HepG2 (cell line): ENCODE data around the gene ROBO3. TPM values are rescaled to one million over a fixed set of nuclear protein-coding genes. Genes with fewer than 3 reads are reported as not detected.
A peak's percentile ranks its signal among the peaks of the same experiment; 100 is the strongest.

ENCODE experiments used
- ARHGAP35 ChIP-seq: sonication (generic); formaldehyde crosslinking; IDR thresholded peaks from 2 replicates; pipeline ENCODE4 v1.9.0; 2022; ENCODE audit warnings: mild to moderate bottlenecking, inconsistent platforms, moderate library complexity, missing genetic modification reagents, borderline replicate concordance
- CHCHD3 ChIP-seq: sonication (generic); formaldehyde crosslinking; IDR thresholded peaks from 2 replicates; pipeline ENCODE4 v1.8.0; 2022; ENCODE audit warnings: mild to moderate bottlenecking, missing genetic modification reagents, moderate library complexity
- FOXO1 ChIP-seq: sonication (generic); formaldehyde crosslinking; IDR thresholded peaks from 2 replicates; pipeline ENCODE4 v1.4.0; 2020; ENCODE audit warnings: missing genetic modification reagents
- GATA4 ChIP-seq: sonication (generic); IDR thresholded peaks from 2 replicates; pipeline ENCODE4 v1.6.1; 2016; ENCODE audit warnings: antibody characterized with exemption, low read depth, borderline replicate concordance
- JUNB ChIP-seq: sonication (generic); formaldehyde crosslinking; IDR thresholded peaks from 2 replicates; pipeline ENCODE4 v1.8.0; 2022; ENCODE audit warnings: missing genetic modification reagents, mild to moderate bottlenecking, borderline replicate concordance
- KAT8 ChIP-seq: IDR thresholded peaks from 2 replicates; pipeline ENCODE4 v1.6.1; 2016; ENCODE audit warnings: missing genetic modification reagents, missing compliant biosample characterization
- NCOA2 ChIP-seq: sonication (generic); formaldehyde crosslinking; IDR thresholded peaks from 2 replicates; pipeline ENCODE4 v1.8.0; 2022; ENCODE audit warnings: inconsistent platforms
- NFKB2 ChIP-seq: sonication (generic); formaldehyde crosslinking; IDR thresholded peaks from 2 replicates; pipeline ENCODE4 v1.4.0; 2020; ENCODE audit warnings: missing genetic modification reagents, borderline replicate concordance
- NPAS2 ChIP-seq: sonication (generic); formaldehyde crosslinking; IDR thresholded peaks from 2 replicates; pipeline ENCODE4 v1.8.0; 2022; ENCODE audit warnings: mild to moderate bottlenecking, missing genetic modification reagents, borderline replicate concordance
- SAP130 ChIP-seq: IDR thresholded peaks from 2 replicates; pipeline ENCODE4 v1.6.1; 2016; ENCODE audit warnings: low read depth
- STAG1 ChIP-seq: sonication (generic); formaldehyde crosslinking; IDR thresholded peaks from 2 replicates; pipeline ENCODE4 v1.4.0; 2020; ENCODE audit warnings: missing genetic modification reagents
- TOE1 ChIP-seq: sonication (generic); formaldehyde crosslinking; IDR thresholded peaks from 2 replicates; pipeline ENCODE4 v1.4.0; 2020; ENCODE audit warnings: mild to moderate bottlenecking, missing genetic modification reagents
- ZFP1 ChIP-seq: IDR thresholded peaks from 2 replicates; pipeline ENCODE4 v1.6.1; 2016
- ZNF235 ChIP-seq: sonication (generic); formaldehyde crosslinking; IDR thresholded peaks from 2 replicates; pipeline ENCODE4 v1.8.1; 2023; ENCODE audit warnings: mild to moderate bottlenecking, missing genetic modification reagents, borderline replicate concordance
- ZNF563 ChIP-seq: sonication (generic); formaldehyde crosslinking; IDR thresholded peaks from 2 replicates; pipeline ENCODE4 v1.8.0; 2022; ENCODE audit warnings: mild to moderate bottlenecking, moderate library complexity, missing genetic modification reagents
- ZNF878 ChIP-seq: sonication (generic); formaldehyde crosslinking; IDR thresholded peaks from 2 replicates; pipeline ENCODE4 v1.8.1; 2023; ENCODE audit warnings: mild to moderate bottlenecking, missing genetic modification reagents, moderate library complexity
- ZSCAN12 ChIP-seq: sonication (generic); formaldehyde crosslinking; IDR thresholded peaks from 2 replicates; pipeline ENCODE4 v1.9.0; 2021; ENCODE audit warnings: mild to moderate bottlenecking, missing genetic modification reagents
- polyA plus RNA-seq, 8 experiments: library from polyadenylated mRNA; depleted of rRNA in 3 of 8; stranded (reverse) in 7 of 8; unstranded in 1 of 8; fragments of >200 nt; fragmentation: Illumina TruSeq in 4 of 8; extraction: Trizol in 4 of 8; gene quantifications; 2 replicates each; pipeline versions ENCODE4 v1.2.1 to v1.2.3, GENCODE V29; 2011 to 2016; ENCODE audit warnings: low read depth in 4 of 8, missing spikeins in 1 of 8, mixed read lengths in 1 of 8; ENCODE audit not compliant: insufficient read depth in 1 of 8
- total RNA-seq, 5 experiments: library from RNA; depleted of rRNA; stranded (reverse); fragments of >200 nt; fragmentation: Illumina TruSeq; extraction: Trizol; gene quantifications; 2 replicates each; pipeline ENCODE4 v1.2.3, GENCODE V29; 2016; ENCODE audit warnings: low read depth in 1 of 5
- TF ChIP-seq, protein P1 (sequence below): sonication (generic); formaldehyde crosslinking; IDR thresholded peaks from 2 replicates; pipeline ENCODE4 v1.5.0; 2020; ENCODE audit warnings: mild to moderate bottlenecking, missing genetic modification reagents, borderline replicate concordance
- TF ChIP-seq, protein P2 (sequence below): sonication (generic); formaldehyde crosslinking; IDR thresholded peaks from 2 replicates; pipeline ENCODE4 v1.5.0; 2020; ENCODE audit warnings: missing genetic modification reagents
- TF ChIP-seq, protein P3 (sequence below): sonication (generic); formaldehyde crosslinking; IDR thresholded peaks from 2 replicates; pipeline ENCODE4 v1.4.0; 2020; ENCODE audit warnings: missing genetic modification reagents, mild to moderate bottlenecking, borderline replicate concordance

Gene ROBO3
- total and polyA plus RNA-seq, 2 of the 13 experiments (the other 11 are each of a cell fraction or from before 2014, with no cell fraction given) = 0.07 to 2.4 TPM

- TF ChIP-seq, protein P1, sequence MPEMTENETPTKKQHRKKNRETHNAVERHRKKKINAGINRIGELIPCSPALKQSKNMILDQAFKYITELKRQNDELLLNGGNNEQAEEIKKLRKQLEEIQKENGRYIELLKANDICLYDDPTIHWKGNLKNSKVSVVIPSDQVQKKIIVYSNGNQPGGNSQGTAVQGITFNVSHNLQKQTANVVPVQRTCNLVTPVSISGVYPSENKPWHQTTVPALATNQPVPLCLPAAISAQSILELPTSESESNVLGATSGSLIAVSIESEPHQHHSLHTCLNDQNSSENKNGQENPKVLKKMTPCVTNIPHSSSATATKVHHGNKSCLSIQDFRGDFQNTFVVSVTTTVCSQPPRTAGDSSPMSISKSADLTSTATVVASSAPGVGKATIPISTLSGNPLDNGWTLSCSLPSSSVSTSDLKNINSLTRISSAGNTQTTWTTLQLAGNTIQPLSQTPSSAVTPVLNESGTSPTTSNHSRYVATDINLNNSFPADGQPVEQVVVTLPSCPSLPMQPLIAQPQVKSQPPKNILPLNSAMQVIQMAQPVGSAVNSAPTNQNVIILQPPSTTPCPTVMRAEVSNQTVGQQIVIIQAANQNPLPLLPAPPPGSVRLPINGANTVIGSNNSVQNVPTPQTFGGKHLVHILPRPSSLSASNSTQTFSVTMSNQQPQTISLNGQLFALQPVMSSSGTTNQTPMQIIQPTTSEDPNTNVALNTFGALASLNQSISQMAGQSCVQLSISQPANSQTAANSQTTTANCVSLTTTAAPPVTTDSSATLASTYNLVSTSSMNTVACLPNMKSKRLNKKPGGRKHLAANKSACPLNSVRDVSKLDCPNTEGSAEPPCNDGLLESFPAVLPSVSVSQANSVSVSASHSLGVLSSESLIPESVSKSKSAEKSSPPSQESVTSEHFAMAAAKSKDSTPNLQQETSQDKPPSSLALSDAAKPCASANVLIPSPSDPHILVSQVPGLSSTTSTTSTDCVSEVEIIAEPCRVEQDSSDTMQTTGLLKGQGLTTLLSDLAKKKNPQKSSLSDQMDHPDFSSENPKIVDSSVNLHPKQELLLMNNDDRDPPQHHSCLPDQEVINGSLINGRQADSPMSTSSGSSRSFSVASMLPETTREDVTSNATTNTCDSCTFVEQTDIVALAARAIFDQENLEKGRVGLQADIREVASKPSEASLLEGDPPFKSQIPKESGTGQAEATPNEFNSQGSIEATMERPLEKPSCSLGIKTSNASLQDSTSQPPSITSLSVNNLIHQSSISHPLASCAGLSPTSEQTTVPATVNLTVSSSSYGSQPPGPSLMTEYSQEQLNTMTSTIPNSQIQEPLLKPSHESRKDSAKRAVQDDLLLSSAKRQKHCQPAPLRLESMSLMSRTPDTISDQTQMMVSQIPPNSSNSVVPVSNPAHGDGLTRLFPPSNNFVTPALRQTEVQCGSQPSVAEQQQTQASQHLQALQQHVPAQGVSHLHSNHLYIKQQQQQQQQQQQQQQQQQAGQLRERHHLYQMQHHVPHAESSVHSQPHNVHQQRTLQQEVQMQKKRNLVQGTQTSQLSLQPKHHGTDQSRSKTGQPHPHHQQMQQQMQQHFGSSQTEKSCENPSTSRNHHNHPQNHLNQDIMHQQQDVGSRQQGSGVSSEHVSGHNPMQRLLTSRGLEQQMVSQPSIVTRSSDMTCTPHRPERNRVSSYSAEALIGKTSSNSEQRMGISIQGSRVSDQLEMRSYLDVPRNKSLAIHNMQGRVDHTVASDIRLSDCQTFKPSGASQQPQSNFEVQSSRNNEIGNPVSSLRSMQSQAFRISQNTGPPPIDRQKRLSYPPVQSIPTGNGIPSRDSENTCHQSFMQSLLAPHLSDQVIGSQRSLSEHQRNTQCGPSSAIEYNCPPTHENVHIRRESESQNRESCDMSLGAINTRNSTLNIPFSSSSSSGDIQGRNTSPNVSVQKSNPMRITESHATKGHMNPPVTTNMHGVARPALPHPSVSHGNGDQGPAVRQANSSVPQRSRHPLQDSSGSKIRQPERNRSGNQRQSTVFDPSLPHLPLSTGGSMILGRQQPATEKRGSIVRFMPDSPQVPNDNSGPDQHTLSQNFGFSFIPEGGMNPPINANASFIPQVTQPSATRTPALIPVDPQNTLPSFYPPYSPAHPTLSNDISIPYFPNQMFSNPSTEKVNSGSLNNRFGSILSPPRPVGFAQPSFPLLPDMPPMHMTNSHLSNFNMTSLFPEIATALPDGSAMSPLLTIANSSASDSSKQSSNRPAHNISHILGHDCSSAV = no peak
- TF ChIP-seq SAP130 (CRISPR knock-in tag) (peak; percentile 44), ZNF878 (CRISPR knock-in tag) (peak; percentile 78), ZNF235 (CRISPR knock-in tag) (no peak), GATA4 (peak; percentile 83; the same call in 1 of the 2 replicates), CHCHD3 (CRISPR knock-in tag) (no peak), KAT8 (CRISPR knock-in tag) (peak; percentile 53; the same call in 1 of the 2 replicates), TOE1 (CRISPR knock-in tag) (no peak), ARHGAP35 (CRISPR knock-in tag) (no peak), NPAS2 (no peak), ZNF563 (CRISPR knock-in tag) (no peak), STAG1 (CRISPR knock-in tag) (no peak), NCOA2 (CRISPR knock-in tag) (peak; percentile 85), ZFP1 (no peak), JUNB (no peak), FOXO1 (CRISPR knock-in tag) (peak; percentile 70), ZSCAN12 (CRISPR knock-in tag) (no peak), NFKB2 (CRISPR knock-in tag) (peak; percentile 34; the same call in 1 of the 2 replicates)
- TF ChIP-seq, protein P2, sequence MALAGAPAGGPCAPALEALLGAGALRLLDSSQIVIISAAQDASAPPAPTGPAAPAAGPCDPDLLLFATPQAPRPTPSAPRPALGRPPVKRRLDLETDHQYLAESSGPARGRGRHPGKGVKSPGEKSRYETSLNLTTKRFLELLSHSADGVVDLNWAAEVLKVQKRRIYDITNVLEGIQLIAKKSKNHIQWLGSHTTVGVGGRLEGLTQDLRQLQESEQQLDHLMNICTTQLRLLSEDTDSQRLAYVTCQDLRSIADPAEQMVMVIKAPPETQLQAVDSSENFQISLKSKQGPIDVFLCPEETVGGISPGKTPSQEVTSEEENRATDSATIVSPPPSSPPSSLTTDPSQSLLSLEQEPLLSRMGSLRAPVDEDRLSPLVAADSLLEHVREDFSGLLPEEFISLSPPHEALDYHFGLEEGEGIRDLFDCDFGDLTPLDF (CRISPR knock-in tag) = peak; percentile 43; the same call in 1 of the 2 replicates
- TF ChIP-seq, protein P3, sequence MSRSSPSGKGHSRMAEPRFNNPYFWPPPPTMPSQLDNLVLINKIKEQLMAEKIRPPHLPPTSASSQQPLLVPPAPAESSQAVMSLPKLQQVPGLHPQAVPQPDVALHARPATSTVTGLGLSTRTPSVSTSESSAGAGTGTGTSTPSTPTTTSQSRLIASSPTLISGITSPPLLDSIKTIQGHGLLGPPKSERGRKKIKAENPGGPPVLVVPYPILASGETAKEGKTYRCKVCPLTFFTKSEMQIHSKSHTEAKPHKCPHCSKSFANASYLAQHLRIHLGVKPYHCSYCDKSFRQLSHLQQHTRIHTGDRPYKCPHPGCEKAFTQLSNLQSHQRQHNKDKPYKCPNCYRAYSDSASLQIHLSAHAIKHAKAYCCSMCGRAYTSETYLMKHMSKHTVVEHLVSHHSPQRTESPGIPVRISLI (CRISPR knock-in tag) = peak; percentile 60; the same call in 1 of the 2 replicates
Measured at GRCh38 chr11:124882339-124883071, 17.3 kb downstream of the ROBO3 start (continued).
